Liver (tissue), 9 donors: Measurements from ENCODE around the gene DNAH10. TPM values are rescaled to one million over a fixed set of nuclear protein-coding genes. Genes with fewer than 3 reads are reported as not detected.

ENCODE experiments used
- DNase-seq: peaks from one replicate; pipeline ENCODE4 v3.0.0-alpha.2; 2017; ENCODE audit warnings: low spot score
- H3K27ac ChIP-seq, 2 donors: one replicate each; pipeline ENCODE4 v1.7.0; 2013; ENCODE audit warnings: inconsistent platforms in 2 of 2, low read length in 2 of 2, control low read depth in 1 of 2, low read depth in 1 of 2, mild to moderate bottlenecking in 1 of 2
- H3K27me3 ChIP-seq, 4 donors: one replicate each; pipeline versions ENCODE4 v1.6.1 to v1.7.0; 2013; ENCODE audit warnings: low read length in 3 of 4, inconsistent platforms in 1 of 4, mild to moderate bottlenecking in 1 of 4, moderate library complexity in 1 of 4; ENCODE audit not compliant: control insufficient read depth in 4 of 4, insufficient read depth in 4 of 4
- H3K36me3 ChIP-seq, 4 donors: one replicate each; pipeline versions ENCODE4 v1.6.1 to v1.7.0; 2013; ENCODE audit warnings: low read length in 3 of 4, mild to moderate bottlenecking in 3 of 4, low read depth in 1 of 4, moderate library complexity in 1 of 4; ENCODE audit not compliant: control insufficient read depth in 4 of 4, insufficient read depth in 3 of 4
- H3K4me1 ChIP-seq, 4 donors: one replicate each; pipeline versions ENCODE4 v1.6.1 to v1.7.0; 2013; ENCODE audit warnings: low read length in 3 of 4, mild to moderate bottlenecking in 3 of 4, moderate library complexity in 1 of 4; ENCODE audit not compliant: control insufficient read depth in 4 of 4, insufficient read depth in 4 of 4
- H3K4me3 ChIP-seq, 3 donors: one replicate each; pipeline versions ENCODE4 v1.6.1 to v1.7.0; 2013; ENCODE audit warnings: low read length in 3 of 3, control low read depth in 1 of 3, low read depth in 1 of 3, mild to moderate bottlenecking in 1 of 3
- H3K9ac ChIP-seq, 2 donors: one replicate each; pipeline ENCODE4 v1.7.0; 2013; ENCODE audit warnings: low read length in 2 of 2, mild to moderate bottlenecking in 2 of 2, moderate library complexity in 2 of 2, control low read depth in 1 of 2, low read depth in 1 of 2
- H3K9me3 ChIP-seq, 4 donors: one replicate each; pipeline versions ENCODE4 v1.6.1 to v1.7.0; 2013; ENCODE audit warnings: low read length in 3 of 4; ENCODE audit not compliant: control insufficient read depth in 4 of 4
- ATF3 ChIP-seq: IDR thresholded peaks from 2 replicates; pipeline ENCODE4 v1.6.1; 2016; ENCODE audit warnings: antibody characterized with exemption
- CTCF ChIP-seq: fragments of 150-350 bp; IDR thresholded peaks from 2 replicates; pipeline ENCODE4 v1.5.1; 2017; ENCODE audit warnings: improper control_type of control experiment, low read depth, low read length; ENCODE audit not compliant: missing input control
- EGR1 ChIP-seq, 2 donors: IDR thresholded peaks; 2 replicates each; pipeline ENCODE4 v1.6.1; 2016 to 2018; ENCODE audit warnings: antibody characterized with exemption in 2 of 2, low read depth in 2 of 2
- FOXA1 ChIP-seq: IDR thresholded peaks from 2 replicates; pipeline ENCODE4 v1.6.1; 2016; ENCODE audit warnings: antibody characterized with exemption
- FOXA2 ChIP-seq: IDR thresholded peaks from 2 replicates; pipeline ENCODE4 v1.6.1; 2016; ENCODE audit warnings: antibody characterized with exemption
- GABPA ChIP-seq, 2 donors: IDR thresholded peaks in 1 of 2; conservative IDR thresholded peaks in 1 of 2; 2 replicates each; pipeline ENCODE4 v1.6.1; 2016; ENCODE audit warnings: antibody characterized with exemption in 2 of 2, mild to moderate bottlenecking in 1 of 2, moderate library complexity in 1 of 2
- HNF4A ChIP-seq, 2 donors: conservative IDR thresholded peaks; 2 replicates each; pipeline ENCODE4 v1.6.1; 2016; ENCODE audit warnings: antibody characterized with exemption in 2 of 2, mild to moderate bottlenecking in 2 of 2
- HNF4G ChIP-seq: IDR thresholded peaks from 2 replicates; pipeline ENCODE4 v1.6.1; 2016; ENCODE audit warnings: antibody characterized with exemption
- MAX ChIP-seq: IDR thresholded peaks from 2 replicates; pipeline ENCODE4 v1.6.1; 2016; ENCODE audit warnings: antibody characterized with exemption
- RAD21 ChIP-seq, 2 donors: IDR thresholded peaks; 2 replicates each; pipeline ENCODE4 v1.6.1; 2016; ENCODE audit warnings: antibody characterized with exemption in 2 of 2, mild to moderate bottlenecking in 2 of 2
- SP1 ChIP-seq: IDR thresholded peaks from 2 replicates; pipeline ENCODE4 v1.6.1; 2018; ENCODE audit warnings: antibody characterized with exemption, mild to moderate bottlenecking
- TAF1 ChIP-seq: conservative IDR thresholded peaks from 2 replicates; pipeline ENCODE4 v1.6.1; 2016; ENCODE audit warnings: antibody characterized with exemption, mild to moderate bottlenecking
- YY1 ChIP-seq: IDR thresholded peaks from 2 replicates; pipeline ENCODE4 v1.6.1; 2016; ENCODE audit warnings: antibody characterized with exemption, mild to moderate bottlenecking
- ZBTB33 ChIP-seq: IDR thresholded peaks from 2 replicates; pipeline ENCODE4 v1.6.1; 2016; ENCODE audit warnings: antibody characterized with exemption
- WGBS: extraction: QIAGEN DNeasy Blood & Tissue Kit; methylation state at CpG from one replicate; pipeline ENCODE4 v1.1.7; 2013; 5-methylcytosine and 5-hydroxymethylcytosine counted together
- polyA plus RNA-seq, 2 donors: library from polyadenylated mRNA; stranded (reverse) in 1 of 2; unstranded in 1 of 2; fragments of 200-250 nt in 1 of 2; fragments of >200 nt in 1 of 2; fragmentation: Nextera tagmentation in 1 of 2; extraction: Ambion mirVana in 1 of 2; gene quantifications; one replicate each; pipeline versions ENCODE4 v1.2.1 to v1.2.3, GENCODE V29; 2013 to 2015
- total RNA-seq, 2 donors: library from RNA; depleted of rRNA; stranded (reverse); fragments of >200 nt; gene quantifications; one replicate each; pipeline ENCODE4 v1.2.3, GENCODE V29; 2014
- donor health status: healthy.
- donor health status: healthy.
- donor health status: healthy.
- donor health status: healthy.
- donor health status: healthy.

DNAH10 gene
- total and polyA plus RNA-seq, 4 donors: 0.05 to 0.47 (median 0.07) TPM

- WGBS: 85% methylated on average over 2 of the region's 2 CpGs
- no peak overlapping the region for H3K4me3 ChIP-seq
- DNase-seq: no peak
- TF ChIP-seq SP1 (no peak), ZBTB33 (no peak), FOXA2 (no peak), GABPA (IDR thresholded peaks at IDR 0.05 in 1 of 2, conservative IDR thresholded peaks at IDR 0.05 in 1 of 2) (no peak), TAF1 (no peak)
- no peaks in the 10 kb centered on the region for H3K9me3 ChIP-seq
- H3K27ac ChIP-seq: no peak overlapping the region
- H3K27me3 ChIP-seq: no peaks in the 10 kb centered on the region
- no peak overlapping the region for H3K9ac ChIP-seq
- no peaks in the 10 kb centered on the region for H3K4me1 ChIP-seq
- no peaks in the 10 kb centered on the region for H3K36me3 ChIP-seq
Observed at GRCh38 chr12:123847019-123847418, 84.9 kb downstream of the DNAH10 start.

GRCh38 chr12:123847876-123848275 lies 85.8 kb downstream of the DNAH10 start:
- Histone ChIP-seq H3K9me3 (no peaks in the 10 kb centered on the region), H3K27ac (no peak overlapping the region), H3K4me1 (no peaks in the 10 kb centered on the region), H3K9ac (no peak overlapping the region), H3K36me3 (no peaks in the 10 kb centered on the region), H3K4me3 (no peak overlapping the region), H3K27me3 (no peaks in the 10 kb centered on the region)
- WGBS: 96% methylated on average over 8 of the region's 8 CpGs
- TF ChIP-seq GABPA (IDR thresholded peaks at IDR 0.05 in 1 of 2, conservative IDR thresholded peaks at IDR 0.05 in 1 of 2) (no peak), RAD21 (IDR thresholded peaks at IDR 0.05) (no peak), EGR1 (IDR thresholded peaks at IDR 0.05; ENCODE audit: low read depth in 2 of 2) (no peak), CTCF (no peak), ATF3 (no peak), HNF4G (no peak), YY1 (no peak), ZBTB33 (no peak), TAF1 (no peak), FOXA1 (no peak), HNF4A (conservative IDR thresholded peaks at IDR 0.05) (no peak), FOXA2 (no peak), MAX (no peak)
- DNase-seq: no peak
